ENCODE data around the gene FOXP1. TPM values are rescaled to one million over a fixed set of nuclear protein-coding genes. Genes with fewer than 3 reads are reported as not detected.

The FOXP1 gene
- total and polyA plus RNA-seq, 9 of the 15 experiments (the other 6 are each of a cell fraction or from before 2014, with no cell fraction given), result 7.7 to 34.5 (median 13.7) TPM

GRCh38 chr3:71490692-71491091, 92.8 kb downstream of the FOXP1 start:
- Histone ChIP-seq H3K79me2 (ENCODE audit: control insufficient read depth, insufficient read depth, low read length) (no peaks in the 10 kb centered on the region), H4K20me1 (replicated peaks; ENCODE audit: control insufficient read depth, insufficient read depth, low read length) (no peaks in the 10 kb centered on the region), H3K4me2 (ENCODE audit: insufficient read depth, low read length) (no peak overlapping the region), H3K4me1 (replicated peaks in 1 of 2; ENCODE audit: control insufficient read depth in 2 of 2, insufficient read depth in 2 of 2, low read length in 2 of 2) (peaks cover 0 to under 1% of the 10 kb centered on the region in 2 experiments; a peak in 1 of 5 replicates), H3K36me3 (ENCODE audit: control insufficient read depth, insufficient read depth, low read length) (peaks cover 10% of the 10 kb centered on the region; the same call in 1 of the 3 replicates), H3K9me3 (replicated peaks; ENCODE audit: control insufficient read depth, insufficient read depth, low read depth, low read length) (peaks cover 3% of the 10 kb centered on the region; the same call in 1 of the 2 replicates), H3K4me3 (no peak overlapping the region), H3K9me1 (ENCODE audit: control insufficient read depth, insufficient read depth, low read length) (no peaks in the 10 kb centered on the region), H3K27me3 (ENCODE audit: control insufficient read depth in 2 of 2, insufficient read depth in 2 of 2, low read length in 2 of 2) (no peaks in the 10 kb centered on the region), H3K27ac (ENCODE audit: extremely low read depth, low read depth, low read length) (no peak overlapping the region), H2AFZ (ENCODE audit: low read depth, low read length) (no peak overlapping the region), H3K9ac (ENCODE audit: insufficient read depth in 1 of 2, low read depth in 2 of 2, low read length in 2 of 2) (no peak overlapping the region)
- in situ Hi-C loops (cut with MboI), result no loop called here
- POLR2A ChIA-PET, result no interaction called here
- intact Hi-C loops (cut with micrococcal nuclease), result no loop called here
- WGBS (ENCODE audit: insufficient coverage, low coverage, missing lambda C conversion rate), result 85% methylated on average over 3 of the region's 3 CpGs
- DNase-seq (ENCODE audit: extremely low read depth in 1 of 4, low spot score in 3 of 4) (no peak), FAIRE-seq (no peak), ATAC-seq (no peak)
- BruUV-seq (replicated peaks), result no TSS peak
- TF ChIP-seq ZNF239 (CRISPR knock-in tag; IDR thresholded peaks at IDR 0.05) (no peak), SMARCA5 (IDR thresholded peaks at IDR 0.05) (no peak), BDP1 (IDR thresholded peaks at IDR 0.05; ENCODE audit: insufficient read depth, insufficient read length) (no peak), ILF3 (IDR thresholded peaks at IDR 0.05; ENCODE audit: borderline replicate concordance) (no peak), MNT (conservative IDR thresholded peaks at IDR 0.05) (no peak), SMARCA4 (IDR thresholded peaks at IDR 0.05) (no peak), SRSF1 (IDR thresholded peaks at IDR 0.05; ENCODE audit: low read depth, low read length) (no peak), NBN (IDR thresholded peaks at IDR 0.05; ENCODE audit: low read depth) (no peak), RFX5 (IDR thresholded peaks at IDR 0.05; ENCODE audit: low read depth, low read length) (no peak), TAF7 (tag; IDR thresholded peaks at IDR 0.05) (no peak)
- TF ChIP-seq, protein P1, sequence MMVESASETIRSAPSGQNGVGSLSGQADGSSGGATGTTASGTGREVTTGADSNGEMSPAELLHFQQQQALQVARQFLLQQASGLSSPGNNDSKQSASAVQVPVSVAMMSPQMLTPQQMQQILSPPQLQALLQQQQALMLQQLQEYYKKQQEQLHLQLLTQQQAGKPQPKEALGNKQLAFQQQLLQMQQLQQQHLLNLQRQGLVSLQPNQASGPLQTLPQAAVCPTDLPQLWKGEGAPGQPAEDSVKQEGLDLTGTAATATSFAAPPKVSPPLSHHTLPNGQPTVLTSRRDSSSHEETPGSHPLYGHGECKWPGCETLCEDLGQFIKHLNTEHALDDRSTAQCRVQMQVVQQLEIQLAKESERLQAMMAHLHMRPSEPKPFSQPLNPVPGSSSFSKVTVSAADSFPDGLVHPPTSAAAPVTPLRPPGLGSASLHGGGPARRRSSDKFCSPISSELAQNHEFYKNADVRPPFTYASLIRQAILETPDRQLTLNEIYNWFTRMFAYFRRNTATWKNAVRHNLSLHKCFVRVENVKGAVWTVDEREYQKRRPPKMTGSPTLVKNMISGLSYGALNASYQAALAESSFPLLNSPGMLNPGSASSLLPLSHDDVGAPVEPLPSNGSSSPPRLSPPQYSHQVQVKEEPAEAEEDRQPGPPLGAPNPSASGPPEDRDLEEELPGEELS (CRISPR knock-in tag; IDR thresholded peaks at IDR 0.05; ENCODE audit: borderline replicate concordance), result no peak
- CTCF ChIA-PET (ENCODE audit: low intra/inter-chr PET ratio), result no interaction called here
